HG03460 (cell line): Measurements from ENCODE around the gene AXL.
"Not testable (repeated sequence)": the region's sequence is repeated elsewhere in the genome, so short reads cannot be mapped to it uniquely, and the experiment has no call there.

Experiments
- ATAC-seq: cut with Tn5 transposase; IDR thresholded peaks from one replicate; pipeline ENCODE4 v1.9.1; 2021; ENCODE audit not compliant: unreplicated experiment

Gene AXL

GRCh38 chr19:41206456-41206855, 12.6 kb upstream of the AXL start:
- ATAC-seq: no peak

- no peak for ATAC-seq
Observed at GRCh38 chr19:41206926-41207750, 11.9 kb upstream of the AXL start.

GRCh38 chr19:41214161-41214560, 4.9 kb upstream of the AXL start:
- no peak for ATAC-seq

GRCh38 chr19:41217741-41218140, 1.3 kb upstream of the AXL start:
- no peak for ATAC-seq

- no peak for ATAC-seq
Observed at GRCh38 chr19:41218249-41218614, 791 bp upstream of the AXL start.

- no peak for ATAC-seq
Observed at GRCh38 chr19:41219924-41220567, 1.0 kb downstream of the AXL start.

GRCh38 chr19:41220811-41221210, 1.8 kb downstream of the AXL start:
- ATAC-seq: no peak

GRCh38 chr19:41221514-41222205, 2.6 kb downstream of the AXL start:
- ATAC-seq: no peak

GRCh38 chr19:41222240-41222639, 3.2 kb downstream of the AXL start:
- ATAC-seq: no peak

GRCh38 chr19:41223431-41224234, 4.6 kb downstream of the AXL start:
- ATAC-seq: no peak

- no peak for ATAC-seq
Observed at GRCh38 chr19:41224632-41225031, 5.6 kb downstream of the AXL start.

GRCh38 chr19:41225238-41226052, 6.4 kb downstream of the AXL start:
- ATAC-seq: no peak

- no peak for ATAC-seq
Observed at GRCh38 chr19:41226053-41226873, 7.2 kb downstream of the AXL start.

GRCh38 chr19:41226874-41227390, 7.9 kb downstream of the AXL start:
- no peak for ATAC-seq

GRCh38 chr19:41228486-41228885, 9.5 kb downstream of the AXL start:
- ATAC-seq: no peak

GRCh38 chr19:41229338-41229737, 10.3 kb downstream of the AXL start:
- ATAC-seq: not testable (repeated sequence)

GRCh38 chr19:41230067-41230857, 11.2 kb downstream of the AXL start:
- no peak for ATAC-seq

- ATAC-seq: no peak
Observed at GRCh38 chr19:41232686-41233085, 13.7 kb downstream of the AXL start.
